DMS53 (cell line): ENCODE results near the gene PACC1.
"Not testable (repeated sequence)": the region's sequence is repeated elsewhere in the genome, so short reads cannot be mapped to it uniquely, and the experiment has no call there.

Source experiments
- DNase-seq: peaks from one replicate; lab custom pipeline; 2025; lab: John Stamatoyannopoulos, UW

The PACC1 gene

DNA sequence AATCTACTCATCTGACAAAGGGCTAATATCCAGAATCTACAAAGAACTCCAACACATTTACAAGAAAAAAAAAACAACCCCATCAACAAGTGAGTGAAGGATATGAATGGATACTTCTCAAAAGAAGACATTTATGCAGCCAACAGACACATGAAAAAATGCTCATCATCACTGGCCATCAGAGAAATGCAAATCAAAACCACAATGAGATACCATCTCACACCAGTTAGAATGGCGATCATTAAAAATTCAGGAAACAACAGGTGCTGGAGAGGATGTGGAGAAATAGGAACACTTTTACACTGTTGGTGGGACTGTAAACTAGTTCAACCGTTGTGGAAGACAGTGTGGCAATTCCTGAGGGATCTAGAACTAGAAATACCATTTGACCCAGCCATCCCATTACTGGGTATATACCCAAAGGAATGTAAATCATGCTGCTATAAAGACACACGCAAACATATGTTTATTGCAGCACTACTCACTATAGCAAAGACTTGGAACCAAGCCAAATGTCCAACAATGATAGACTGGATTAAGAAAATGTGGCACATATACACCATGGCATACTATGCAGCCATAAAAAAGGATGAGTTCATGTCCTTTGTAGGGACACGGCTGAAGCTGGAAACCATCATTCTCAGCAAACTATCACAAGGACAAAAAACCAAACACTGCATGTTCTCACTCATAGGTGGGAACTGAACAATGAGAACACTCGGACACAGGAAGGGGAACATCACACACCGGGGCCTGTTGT is 18.8 kb downstream of the PACC1 start:
- DNase-seq = not testable (repeated sequence)

DNA sequence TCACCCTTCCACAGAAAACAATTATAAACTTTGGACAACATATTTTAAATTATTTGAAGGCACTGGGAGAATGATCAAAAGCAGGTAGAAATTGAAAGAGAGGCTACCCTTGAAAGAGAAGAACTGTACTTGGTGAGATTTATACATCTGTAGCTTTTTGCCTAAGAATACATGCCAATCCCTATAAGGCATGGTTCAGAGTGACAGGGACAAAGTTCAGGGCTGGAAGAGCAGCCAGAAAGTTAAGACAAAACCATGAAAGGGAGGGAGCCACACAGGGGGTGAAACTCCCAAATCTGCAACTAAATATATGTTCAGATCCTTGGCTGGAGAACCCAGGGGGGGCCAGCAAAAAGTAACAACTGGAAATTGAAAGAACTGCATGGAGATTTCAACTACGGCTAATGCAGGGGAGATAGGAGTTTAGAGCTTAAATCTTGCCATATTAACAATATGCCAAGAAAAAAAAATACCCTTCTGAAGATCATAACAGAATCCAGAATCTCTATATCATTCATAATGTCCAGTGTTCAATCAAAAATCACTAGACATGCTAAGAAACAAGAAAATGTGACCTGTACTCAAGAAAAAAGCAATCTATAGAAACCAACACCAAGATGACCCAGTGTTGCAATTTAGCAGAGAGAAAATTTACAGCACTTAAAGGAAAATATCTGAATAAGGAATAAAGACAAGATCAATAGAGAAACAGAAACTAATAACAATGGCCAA is 25.5 kb downstream of the PACC1 start:
- no peak for DNase-seq

DNA sequence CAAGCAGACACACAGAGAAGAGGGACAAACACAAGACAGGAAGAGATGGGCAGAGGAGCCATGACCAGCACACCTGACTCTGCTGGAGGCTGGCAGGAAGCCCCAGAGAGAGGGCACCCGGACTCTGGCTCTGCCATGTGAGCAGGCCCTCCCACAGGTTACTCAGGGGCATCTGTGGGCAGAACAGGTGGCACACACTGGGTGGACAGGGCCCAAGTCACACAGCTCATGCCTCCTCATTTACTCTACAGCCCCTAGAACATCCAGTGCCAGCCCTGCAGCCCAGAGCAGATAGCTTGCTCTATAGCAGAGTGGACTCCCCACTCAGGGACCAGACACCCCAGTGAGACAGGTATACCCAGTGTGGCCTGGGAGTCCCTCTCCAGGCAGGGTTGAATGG is 28.7 kb downstream of the PACC1 start:
- DNase-seq = no peak

DNA sequence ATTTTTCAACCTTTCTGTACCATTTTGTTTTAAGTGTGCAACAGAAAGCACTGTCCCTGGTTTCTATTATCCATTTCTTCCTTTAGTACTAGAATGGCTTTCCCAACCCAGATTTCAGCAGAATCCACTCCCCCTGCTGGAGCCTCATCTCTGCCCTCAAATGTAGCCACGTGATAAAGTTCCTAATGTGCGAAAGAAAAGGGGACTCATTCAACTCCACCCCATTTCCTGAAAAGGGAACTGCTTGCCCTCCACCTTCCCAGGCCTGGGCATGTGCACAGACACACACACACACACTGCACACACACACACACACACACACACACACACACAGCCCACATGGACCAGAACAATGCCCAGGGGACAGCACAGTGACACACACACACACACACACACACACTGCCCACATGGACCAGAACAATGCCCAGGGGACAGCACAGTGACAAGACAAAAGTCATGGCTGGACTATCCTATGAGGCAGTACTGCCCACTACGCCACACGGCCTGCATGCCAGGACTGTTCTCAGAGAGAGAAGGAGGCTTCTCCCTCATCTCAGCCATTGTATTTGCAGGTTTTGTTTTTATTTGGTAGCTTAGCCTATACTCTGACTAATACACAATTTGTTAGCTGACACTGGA is 33.2 kb downstream of the PACC1 start:
- DNase-seq = no peak

DNA sequence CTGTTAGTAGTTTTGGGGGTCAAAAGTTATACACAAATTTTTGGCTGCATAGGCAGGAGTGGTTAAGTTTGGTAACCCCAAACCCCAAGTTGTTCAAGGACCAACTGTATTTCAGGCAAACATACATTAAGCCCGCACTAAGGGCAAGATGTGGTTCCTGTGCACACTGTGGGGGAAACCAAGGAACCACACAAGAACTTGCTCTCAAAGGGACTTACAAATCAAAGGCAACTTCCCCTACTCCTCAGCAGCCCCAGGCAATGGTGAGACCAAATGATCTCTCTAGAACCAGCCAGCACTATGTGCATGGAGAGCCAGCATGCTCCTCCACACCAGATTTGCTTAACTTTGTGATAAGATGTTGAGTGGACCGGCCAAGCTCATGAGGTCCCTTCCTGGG is 35.3 kb downstream of the PACC1 start:
- DNase-seq = no peak

DNA sequence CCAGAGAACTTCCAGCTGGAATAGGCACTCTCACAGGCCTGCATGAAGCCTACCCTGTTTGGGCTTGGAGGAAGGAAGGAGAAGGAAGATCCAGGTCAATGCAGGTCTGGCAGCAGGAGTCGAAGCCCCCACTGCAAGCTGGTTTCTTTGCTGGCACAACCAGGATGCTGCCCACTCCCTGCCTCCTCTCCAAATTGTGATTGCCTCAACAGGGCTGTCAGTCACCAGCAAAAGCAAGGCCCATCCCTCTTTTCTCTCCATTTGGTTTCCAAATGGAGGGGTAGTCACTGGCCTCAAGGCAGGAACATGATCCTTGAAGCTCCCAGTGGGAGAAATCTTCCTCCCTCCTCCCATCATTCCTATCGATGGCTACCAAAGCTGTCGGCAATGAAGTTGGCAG is 37.0 kb downstream of the PACC1 start:
- DNase-seq = no peak

DNA sequence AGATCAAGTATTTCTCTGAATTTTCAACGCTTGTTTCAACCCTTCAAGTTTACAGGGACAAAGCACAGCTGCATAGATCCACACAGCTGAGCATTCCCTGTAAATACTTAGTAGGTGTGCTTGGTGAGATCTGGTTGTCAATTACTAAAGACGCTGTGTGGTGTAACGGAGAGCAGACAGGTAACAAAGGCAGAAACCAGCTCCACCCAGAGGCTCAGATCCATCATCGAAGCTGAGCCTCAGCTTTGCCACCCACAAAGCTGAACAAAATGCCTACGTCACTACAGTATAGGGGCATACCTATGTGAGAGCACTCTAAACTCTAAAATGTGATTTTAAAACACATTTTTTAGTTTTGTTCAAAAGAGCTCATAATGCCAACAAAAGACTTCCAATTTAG is 38.7 kb downstream of the PACC1 start:
- DNase-seq = no peak

DNA sequence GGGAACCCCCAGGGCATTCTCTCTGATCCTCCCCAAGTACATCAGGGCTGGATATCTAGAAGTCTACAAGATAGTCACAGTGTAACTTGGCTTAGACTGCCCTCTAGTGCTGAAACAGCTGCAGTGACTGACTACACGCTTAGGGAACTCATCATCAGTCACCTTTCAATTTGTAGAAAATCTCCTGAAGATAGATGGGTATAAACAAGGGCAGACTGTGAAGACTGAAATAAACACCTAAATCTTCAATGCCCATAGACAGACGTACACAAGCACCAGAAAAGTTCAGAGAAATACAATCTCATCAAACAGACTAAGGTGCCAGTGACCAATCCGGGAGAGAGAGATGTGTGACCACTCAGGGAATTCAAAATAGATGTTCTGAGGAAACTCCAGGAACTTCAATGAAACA is 46.6 kb downstream of the PACC1 start:
- DNase-seq = peak; percentile 89

DNA sequence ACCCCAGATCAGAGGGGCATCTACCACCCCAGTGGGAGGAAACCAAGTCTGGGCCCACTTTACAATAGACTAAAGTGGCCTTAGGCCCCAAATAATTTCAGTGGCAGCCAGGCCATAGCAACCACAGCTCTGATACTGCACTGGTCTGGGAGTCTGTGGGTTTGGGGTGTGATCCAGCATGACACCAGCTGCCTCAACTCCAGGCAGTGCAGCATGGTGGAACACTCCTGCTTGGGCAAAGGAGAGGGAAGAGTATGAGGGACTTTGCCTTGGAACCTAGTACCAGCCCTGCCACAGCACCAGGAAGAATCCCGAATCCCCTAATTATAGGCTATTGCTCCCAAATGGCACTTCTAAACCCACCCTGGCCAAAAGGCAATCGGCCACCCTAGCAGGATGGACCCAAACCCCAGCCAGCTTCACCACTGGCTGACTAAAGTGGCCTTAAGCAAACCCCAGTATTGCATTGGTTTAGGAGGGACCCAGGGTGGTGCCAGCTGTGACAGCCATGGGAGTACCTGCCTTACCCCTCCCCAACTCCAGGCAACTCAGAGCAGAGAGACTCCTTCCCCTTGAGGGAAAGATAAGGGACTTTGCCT is 47.1 kb downstream of the PACC1 start:
- no peak for DNase-seq

DNA sequence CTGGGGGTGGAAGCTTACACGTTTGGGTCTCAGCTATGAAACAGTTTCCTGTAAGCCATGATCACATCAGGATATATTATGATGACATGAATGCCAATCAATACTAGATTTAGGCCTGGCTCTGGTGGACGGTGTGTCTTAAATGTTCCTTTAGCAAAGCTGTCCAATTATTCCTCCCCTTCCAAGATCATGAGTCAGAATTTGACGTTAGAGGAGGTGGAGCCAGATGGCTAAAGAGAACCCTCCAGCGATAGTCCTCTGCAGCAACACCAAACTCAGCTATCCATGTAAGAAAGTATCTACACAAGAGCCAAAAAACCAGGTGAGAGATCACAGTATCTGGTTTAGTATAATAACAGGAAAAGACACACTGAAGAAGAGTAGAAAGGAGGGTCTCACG is 47.8 kb downstream of the PACC1 start:
- no peak for DNase-seq

DNA sequence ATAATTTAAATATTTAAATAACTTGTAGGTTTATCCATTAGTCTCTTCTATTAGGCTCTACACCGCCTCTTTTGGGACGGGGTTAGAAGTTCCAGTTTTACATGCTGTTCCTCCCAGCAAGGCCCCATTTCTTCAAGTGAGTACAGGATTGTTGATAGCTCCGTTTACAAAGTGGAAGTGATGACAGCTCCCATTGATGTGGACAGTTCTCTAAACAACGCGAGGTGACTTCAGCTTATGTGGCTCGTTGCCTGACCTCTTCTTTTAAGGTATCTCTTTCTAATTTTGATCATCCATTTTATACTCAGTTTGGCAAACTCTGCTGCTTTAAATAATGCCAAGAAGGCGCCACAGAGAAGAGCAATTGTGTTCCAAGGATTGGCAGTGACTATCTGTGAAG is 49.7 kb downstream of the PACC1 start:
- DNase-seq = no peak

DNA sequence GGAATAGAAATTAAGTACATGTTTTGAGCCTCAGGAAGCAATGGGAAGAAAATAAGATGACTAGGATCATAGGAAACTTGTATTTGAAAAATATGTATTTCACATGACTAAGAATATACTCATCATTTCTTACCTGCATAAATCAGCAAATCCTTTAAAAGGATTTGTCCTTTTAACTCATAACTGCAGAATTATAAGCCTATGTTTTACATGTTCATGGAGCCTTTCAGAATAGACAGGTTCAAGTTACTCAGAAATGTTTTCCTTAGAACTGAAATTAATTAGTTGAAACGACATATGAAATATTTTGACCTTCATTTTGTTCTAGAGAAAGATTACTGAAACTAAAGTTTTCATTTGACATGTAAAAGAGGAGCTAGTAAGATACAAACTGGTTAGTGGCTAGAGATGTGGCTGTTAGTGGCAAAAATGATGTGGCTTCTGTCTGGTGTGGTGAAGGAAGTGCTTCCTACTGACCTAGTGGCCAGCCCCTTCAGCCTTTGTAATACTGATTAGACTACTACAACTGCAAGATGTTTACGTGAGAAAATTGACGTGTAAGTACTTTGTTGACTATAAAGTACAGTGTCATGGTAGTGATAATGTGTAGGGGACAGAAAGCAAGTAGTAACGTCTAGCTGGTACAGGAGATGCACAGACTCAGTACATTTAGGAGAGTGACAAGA is 54.7 kb downstream of the PACC1 start:
- DNase-seq = no peak

DNA sequence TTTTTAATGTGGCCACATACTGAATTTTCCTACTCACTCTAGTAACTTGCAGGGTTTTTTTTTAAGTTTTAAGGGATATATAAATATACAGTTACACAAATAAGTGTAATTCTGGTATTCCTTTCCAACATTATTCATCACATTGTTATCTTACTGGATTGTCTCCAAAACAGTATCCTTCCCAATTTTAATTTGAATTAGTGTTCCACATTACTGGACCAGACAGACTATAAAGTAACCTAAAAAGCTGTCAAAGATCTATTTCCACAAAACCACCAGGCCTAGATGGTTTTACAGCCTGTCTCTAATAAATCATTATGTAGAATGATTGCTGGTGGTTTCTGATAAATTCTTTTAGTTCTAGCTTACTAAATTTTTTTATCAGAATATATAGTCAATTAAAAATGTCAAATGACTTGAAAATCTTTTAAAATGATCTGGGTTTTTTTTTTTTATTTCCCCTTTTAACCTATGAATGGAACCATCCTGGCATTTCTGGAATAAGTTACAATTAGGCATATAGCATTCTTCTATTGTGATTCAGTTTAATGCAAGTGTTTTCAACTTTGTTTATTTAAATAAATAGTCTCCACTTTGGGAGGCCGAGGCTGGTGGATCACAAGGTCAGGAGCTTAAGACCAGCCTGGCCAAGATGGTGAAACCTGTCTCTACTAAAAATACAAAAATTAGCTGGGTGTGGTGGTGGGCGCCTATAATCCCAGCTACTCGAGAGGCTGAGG is 59.3 kb downstream of the PACC1 start:
- DNase-seq = no peak

DNA sequence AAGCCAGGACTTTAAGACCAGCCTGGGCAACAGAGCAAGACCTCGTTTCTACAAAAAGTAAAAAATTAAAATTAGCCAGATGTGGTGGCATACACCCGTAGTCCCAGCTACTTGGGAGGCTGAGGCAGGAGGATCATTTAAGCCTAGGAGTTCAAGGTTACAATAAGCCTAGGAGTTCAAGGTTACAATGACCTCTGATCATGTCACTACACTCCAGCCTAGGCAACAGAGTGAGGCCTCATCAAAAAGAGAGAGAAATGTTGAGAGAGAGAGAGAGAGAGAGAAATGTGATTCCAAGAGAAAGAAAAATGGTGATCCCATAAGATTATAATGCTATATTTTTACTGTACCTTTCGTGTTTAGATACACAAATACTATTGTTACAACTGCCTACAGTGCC is 60.2 kb downstream of the PACC1 start:
- no peak for DNase-seq

DNA sequence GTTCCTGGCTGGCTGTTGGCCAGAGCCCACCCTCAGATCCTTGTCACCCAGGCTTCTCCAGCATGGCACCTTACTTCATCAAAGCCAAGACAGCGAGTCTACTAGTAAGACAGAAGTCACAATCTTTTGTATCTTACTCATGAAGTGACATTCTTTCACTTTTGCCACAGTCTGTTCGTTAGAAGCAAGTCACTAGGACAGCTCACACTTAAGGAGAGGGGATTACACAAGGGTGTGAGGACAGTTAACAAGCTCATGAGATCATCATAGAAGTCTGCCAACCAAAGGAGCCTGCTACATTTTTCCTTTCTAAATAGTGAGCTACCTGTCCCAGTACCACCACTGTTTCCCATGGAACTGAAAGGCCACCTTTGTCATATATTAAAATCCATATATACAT is 61.5 kb downstream of the PACC1 start:
- DNase-seq = no peak

DNA sequence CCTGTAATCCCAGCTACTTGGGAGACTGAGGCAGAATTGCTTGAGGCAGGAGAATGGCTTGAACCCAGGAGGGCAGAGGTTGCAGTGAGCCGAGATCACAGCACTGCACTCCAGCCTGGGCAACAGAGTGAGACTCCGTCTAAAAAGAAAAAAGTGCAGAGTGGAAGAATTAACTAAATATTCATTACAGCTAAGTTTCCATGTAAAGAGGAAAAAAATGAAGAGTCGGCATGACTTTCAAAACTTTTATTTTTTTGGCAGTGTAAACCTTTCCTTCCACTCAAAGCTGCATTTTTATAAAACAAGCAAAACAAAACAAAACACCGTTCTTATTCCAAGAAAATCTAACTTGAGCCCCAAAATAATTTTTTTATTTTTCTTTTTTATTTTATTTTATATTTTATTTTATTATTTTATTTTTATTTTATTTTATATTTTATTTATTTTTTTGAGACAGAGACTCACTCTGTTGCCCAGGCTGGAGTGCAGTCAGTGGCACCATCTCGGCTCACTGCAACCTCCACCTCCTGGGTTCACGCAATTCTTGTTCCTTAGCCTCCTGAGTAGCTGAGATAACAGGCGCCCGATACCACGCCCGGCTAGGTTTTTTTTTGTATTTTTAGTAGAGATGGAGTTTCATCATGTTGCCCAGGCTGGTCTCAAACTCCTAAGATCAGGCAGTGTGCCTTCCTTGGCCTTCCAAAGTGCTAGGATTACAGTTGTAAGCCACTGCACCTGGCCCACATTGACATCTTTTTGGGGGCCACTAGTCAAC is 62.9 kb downstream of the PACC1 start:
- DNase-seq = no peak

DNA sequence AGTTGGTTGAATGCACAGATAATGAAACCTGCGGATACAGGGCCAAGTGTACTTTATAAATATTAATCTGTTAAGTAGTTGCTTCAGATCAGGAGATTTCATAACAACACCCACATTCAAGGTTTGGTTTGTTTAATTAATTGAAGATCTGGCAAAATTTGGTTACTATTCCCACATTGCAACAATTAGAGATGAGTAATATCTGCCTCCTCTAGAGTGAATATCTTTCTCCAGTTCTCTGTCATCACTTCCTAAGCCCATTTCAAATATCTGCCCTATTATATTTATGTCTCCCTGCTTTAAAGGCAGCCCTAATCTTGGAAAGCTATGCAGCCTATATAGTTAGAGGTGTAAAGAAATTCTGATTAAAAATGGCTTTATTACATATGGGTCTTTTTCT is 68.1 kb downstream of the PACC1 start:
- DNase-seq = no peak

DNA sequence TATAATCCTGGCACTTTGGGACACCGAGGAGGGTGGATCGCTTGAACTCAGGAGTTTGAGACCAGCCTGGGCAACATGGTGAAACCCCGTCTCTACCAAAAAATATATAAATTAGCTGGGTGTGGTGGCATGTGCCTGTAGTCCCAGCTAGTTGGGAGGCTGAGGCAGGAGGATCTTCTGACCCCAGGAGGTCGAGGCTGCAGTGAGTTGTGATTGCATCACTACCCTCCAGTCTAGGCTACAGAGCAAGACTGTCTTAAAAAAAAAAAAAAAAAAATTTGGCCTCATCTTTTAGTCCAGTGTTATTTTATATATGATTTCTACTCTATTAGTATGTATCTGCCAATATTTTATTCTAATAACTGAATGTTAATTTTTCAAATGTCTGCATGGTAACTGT is 69.8 kb downstream of the PACC1 start:
- no peak for DNase-seq

DNA sequence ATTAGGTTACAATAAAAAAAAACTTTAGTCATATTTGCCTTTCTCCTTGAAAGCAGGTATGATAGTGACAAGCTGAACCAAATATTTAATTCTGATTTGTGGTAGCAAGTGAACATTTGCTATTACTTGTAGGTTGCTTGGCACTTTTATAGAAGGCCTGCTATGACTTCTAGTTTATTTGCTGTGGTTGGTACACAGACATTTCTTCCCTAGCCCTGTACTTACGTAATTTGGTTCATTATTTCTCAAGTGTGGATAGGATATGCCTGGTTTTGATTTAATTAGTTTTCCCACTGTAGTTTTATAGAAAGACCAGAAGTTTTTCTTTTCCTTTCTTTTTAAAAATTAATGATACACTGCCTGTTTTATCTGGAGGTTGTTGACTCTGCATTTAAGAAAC is 73.6 kb downstream of the PACC1 start:
- DNase-seq = no peak

DNA sequence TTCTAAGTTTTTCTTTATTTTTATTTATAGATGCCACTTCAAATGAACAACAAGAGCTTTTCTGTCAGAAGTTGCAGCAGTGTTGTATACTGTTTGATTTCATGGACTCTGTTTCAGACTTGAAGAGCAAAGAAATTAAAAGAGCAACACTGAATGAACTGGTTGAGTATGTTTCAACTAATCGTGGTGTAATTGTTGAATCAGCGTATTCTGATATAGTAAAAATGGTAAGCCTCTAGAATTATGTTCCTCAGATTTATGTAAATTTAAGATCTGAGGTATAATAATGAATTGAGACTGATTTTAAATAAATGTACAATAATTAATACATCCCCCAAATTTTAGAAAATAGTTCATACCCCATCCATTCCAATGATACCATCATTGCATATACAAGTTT is 85.6 kb downstream of the PACC1 start:
- DNase-seq = no peak

DNA sequence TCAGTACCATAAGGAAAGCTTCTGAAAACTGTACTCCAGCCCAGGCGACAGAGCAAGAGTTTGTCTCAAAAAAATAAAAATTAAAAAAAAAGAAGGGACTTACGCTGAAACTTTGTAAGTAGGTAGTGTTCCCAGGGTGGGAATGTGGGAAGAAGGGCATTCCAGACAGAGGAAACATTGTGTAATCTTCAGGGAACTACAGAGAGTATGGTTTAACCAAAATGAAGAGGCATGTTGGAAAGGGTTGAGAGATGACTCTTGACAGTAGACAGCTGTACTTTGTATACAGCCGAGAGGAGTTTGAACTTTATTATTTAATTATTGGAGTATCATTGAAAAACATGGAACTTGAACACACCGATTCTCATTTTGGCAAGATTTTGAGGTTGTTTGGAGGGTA is 86.4 kb downstream of the PACC1 start:
- no peak for DNase-seq
